IPS-15b (cell line): ENCODE results near the gene COBL.

Experiments
- H3K27me3 ChIP-seq: one replicate; pipeline ENCODE4 v1.6.1; 2013; ENCODE audit warnings: low read length; ENCODE audit not compliant: control insufficient read depth, insufficient read depth
- H3K36me3 ChIP-seq: one replicate; pipeline ENCODE4 v1.6.1; 2013; ENCODE audit warnings: low read length; ENCODE audit not compliant: control insufficient read depth, insufficient read depth
- H3K4me1 ChIP-seq: one replicate; pipeline ENCODE4 v1.6.1; 2013; ENCODE audit warnings: mild to moderate bottlenecking, low read length; ENCODE audit not compliant: control insufficient read depth, insufficient read depth
- H3K4me3 ChIP-seq: one replicate; pipeline ENCODE4 v1.5.1; 2013; ENCODE audit warnings: low read depth, low read length
- H3K9ac ChIP-seq: one replicate; pipeline ENCODE4 v1.6.1; 2013; ENCODE audit warnings: low read depth, mild to moderate bottlenecking, low read length
- H3K9me3 ChIP-seq: one replicate; pipeline ENCODE4 v1.6.1; 2013; ENCODE audit warnings: mild to moderate bottlenecking, low read length; ENCODE audit not compliant: control insufficient read depth, insufficient read depth

The COBL gene

GRCh38 chr7:51256916-51257315 is 59.7 kb downstream of the COBL start:
- peaks cover 9% of the 10 kb centered on the region for H3K4me1 ChIP-seq
- no peak overlapping the region for H3K4me3 ChIP-seq
- H3K9ac ChIP-seq, result no peak overlapping the region
- no peaks in the 10 kb centered on the region for H3K27me3 ChIP-seq
- H3K36me3 ChIP-seq, result no peaks in the 10 kb centered on the region
- no peaks in the 10 kb centered on the region for H3K9me3 ChIP-seq

GRCh38 chr7:51256209-51256781 is 60.3 kb downstream of the COBL start:
- H3K27me3 ChIP-seq, result no peaks in the 10 kb centered on the region
- no peak overlapping the region for H3K9ac ChIP-seq
- H3K36me3 ChIP-seq, result no peaks in the 10 kb centered on the region
- no peak overlapping the region for H3K4me3 ChIP-seq
- peaks cover 9% of the 10 kb centered on the region for H3K4me1 ChIP-seq
- H3K9me3 ChIP-seq, result no peaks in the 10 kb centered on the region

- Histone ChIP-seq H3K36me3 (no peaks in the 10 kb centered on the region), H3K9me3 (no peaks in the 10 kb centered on the region), H3K9ac (no peak overlapping the region), H3K4me1 (peaks cover 9% of the 10 kb centered on the region), H3K27me3 (no peaks in the 10 kb centered on the region), H3K4me3 (no peak overlapping the region)
Observed at GRCh38 chr7:51255536-51256208, 60.9 kb downstream of the COBL start.

DNA sequence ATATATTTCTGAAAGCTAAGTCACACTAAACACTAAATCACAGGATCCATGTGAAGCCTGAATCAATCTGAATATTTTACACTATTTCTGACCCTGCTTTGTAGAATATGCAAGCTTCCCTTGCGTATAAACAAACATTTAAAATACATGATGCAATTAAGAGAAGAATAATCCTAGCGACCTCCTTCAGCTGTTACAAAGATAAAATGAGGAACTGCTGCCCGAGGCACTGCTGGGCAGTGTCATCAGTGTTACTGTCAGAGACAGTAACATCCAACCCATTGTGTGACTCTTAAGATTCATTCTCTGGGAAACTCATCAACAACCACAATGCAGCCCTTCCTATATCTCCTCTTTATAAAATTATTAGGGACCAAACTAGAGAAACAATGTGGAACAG is 61.6 kb downstream of the COBL start:
- Histone ChIP-seq H3K9ac (no peak overlapping the region), H3K4me3 (no peak overlapping the region), H3K4me1 (peaks cover 9% of the 10 kb centered on the region), H3K27me3 (no peaks in the 10 kb centered on the region), H3K9me3 (no peaks in the 10 kb centered on the region), H3K36me3 (no peaks in the 10 kb centered on the region)

- Histone ChIP-seq H3K36me3 (no peaks in the 10 kb centered on the region), H3K4me3 (no peak overlapping the region), H3K9ac (no peak overlapping the region), H3K4me1 (peaks cover 9% of the 10 kb centered on the region), H3K27me3 (no peaks in the 10 kb centered on the region), H3K9me3 (no peaks in the 10 kb centered on the region)
Observed at GRCh38 chr7:51253157-51253556, 63.5 kb downstream of the COBL start.

DNA sequence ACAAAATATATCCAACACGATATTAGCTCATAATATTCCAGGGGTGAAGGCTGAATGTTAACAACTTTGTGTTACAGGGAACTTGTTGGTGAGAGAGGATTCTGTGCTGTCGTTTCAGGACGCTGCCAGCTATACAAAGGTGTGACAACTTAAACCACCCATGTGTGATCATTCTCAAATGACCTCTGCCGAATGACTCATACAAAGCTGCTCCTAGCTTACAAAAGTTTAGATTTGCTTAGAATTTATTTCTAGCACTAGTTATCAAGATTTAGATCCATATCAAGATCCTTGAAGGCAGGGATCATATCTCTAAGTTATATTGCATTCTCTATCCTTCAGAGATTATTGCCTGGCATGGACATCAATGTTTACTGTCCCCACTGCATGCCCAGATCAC is 65.3 kb downstream of the COBL start:
- no peaks in the 10 kb centered on the region for H3K27me3 ChIP-seq
- H3K4me3 ChIP-seq, result no peak overlapping the region
- H3K9me3 ChIP-seq, result no peaks in the 10 kb centered on the region
- H3K36me3 ChIP-seq, result no peaks in the 10 kb centered on the region
- no peak overlapping the region for H3K9ac ChIP-seq
- peaks cover 6% of the 10 kb centered on the region for H3K4me1 ChIP-seq

- H3K27me3 ChIP-seq, result no peaks in the 10 kb centered on the region
- no peaks in the 10 kb centered on the region for H3K9me3 ChIP-seq
- H3K36me3 ChIP-seq, result no peaks in the 10 kb centered on the region
- no peak overlapping the region for H3K4me3 ChIP-seq
- no peak overlapping the region for H3K9ac ChIP-seq
- H3K4me1 ChIP-seq, result peaks cover 4% of the 10 kb centered on the region
Observed at GRCh38 chr7:51250512-51250911, 66.1 kb downstream of the COBL start.

DNA sequence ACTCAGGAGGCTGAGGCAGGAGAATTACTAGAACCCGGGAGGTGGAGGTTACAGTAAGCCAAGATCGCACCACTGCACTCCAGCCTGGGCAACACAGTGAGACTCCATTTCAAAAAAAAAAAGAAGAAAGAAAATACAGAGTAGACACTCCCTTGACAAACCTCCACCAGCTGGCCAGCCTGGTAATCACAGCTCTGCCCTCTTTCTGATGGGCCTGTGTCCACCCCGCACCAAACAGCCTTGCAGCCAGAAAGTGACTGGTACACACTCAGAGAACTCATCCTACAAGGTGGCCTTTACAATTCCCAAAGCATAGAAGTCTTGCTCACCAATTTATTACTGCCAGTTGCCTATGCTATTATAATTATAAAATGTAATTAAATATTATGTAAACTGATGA is 66.6 kb downstream of the COBL start:
- Histone ChIP-seq H3K27me3 (no peaks in the 10 kb centered on the region), H3K9ac (no peak overlapping the region), H3K36me3 (no peaks in the 10 kb centered on the region), H3K4me3 (no peak overlapping the region), H3K4me1 (no peaks in the 10 kb centered on the region), H3K9me3 (no peaks in the 10 kb centered on the region)

DNA sequence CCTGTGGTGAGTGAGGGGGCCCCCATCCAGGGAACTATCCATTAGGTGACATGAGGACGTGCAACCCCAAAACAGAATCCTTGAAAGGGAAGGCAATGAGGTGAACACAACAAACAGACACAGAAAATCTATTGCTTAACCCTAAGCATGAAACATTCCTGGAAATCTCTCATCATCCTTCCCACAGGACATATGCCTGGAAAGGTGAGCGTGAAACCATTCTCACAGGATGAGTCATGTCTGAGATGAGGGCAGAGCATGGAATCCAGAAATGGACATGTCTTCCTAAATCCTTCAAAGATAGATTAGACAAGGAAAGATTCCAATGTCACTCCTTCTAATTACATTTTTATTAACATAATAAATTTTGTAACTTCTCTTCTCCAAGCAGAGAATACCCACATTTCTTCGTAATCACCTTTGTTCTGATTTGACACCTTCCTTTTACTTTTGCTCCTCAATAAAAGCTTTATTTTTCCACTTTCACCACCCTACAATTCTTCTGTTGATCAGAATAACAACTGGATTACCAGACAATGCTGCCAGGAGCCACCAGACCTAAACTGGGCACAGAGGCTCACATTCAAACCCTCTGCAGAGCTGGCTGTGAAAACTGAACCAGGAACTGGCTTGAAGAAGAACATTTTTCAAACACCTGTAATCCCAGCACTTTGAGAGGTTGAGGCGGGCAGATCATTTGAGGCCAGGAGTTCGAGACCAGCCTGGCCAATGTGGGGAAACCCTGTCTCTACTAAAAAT is 67.2 kb downstream of the COBL start:
- H3K36me3 ChIP-seq, result no peaks in the 10 kb centered on the region
- H3K27me3 ChIP-seq, result no peaks in the 10 kb centered on the region
- H3K4me1 ChIP-seq, result no peaks in the 10 kb centered on the region
- no peaks in the 10 kb centered on the region for H3K9me3 ChIP-seq
- H3K4me3 ChIP-seq, result no peak overlapping the region
- no peak overlapping the region for H3K9ac ChIP-seq

GRCh38 chr7:51246258-51247245 is 70.1 kb downstream of the COBL start:
- Histone ChIP-seq H3K4me3 (no peak overlapping the region), H3K9ac (no peak overlapping the region), H3K9me3 (no peaks in the 10 kb centered on the region)

DNA sequence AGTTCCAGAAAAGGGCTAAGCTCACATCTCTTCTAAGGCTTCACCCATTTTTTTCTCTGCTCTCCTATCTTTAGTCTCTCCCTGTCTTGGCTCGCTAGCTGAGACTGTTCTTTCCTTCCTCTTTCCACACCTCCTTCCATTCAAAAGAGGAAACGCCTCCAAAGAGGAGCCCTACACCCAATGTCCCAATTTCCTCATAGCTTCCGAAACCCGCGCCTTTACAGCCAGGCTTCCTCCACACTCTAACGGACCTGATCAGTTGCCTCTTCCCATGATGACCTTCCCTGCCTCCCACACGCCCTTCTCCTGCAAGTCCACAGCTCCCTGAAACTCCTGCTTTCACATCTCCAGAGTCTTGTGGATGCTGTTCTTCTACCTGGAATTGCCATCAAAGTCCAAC is 71.7 kb downstream of the COBL start:
- no peak overlapping the region for H3K4me3 ChIP-seq
- no peak overlapping the region for H3K9ac ChIP-seq
- no peaks in the 10 kb centered on the region for H3K4me1 ChIP-seq
- H3K36me3 ChIP-seq, result peaks cover 3% of the 10 kb centered on the region
- no peaks in the 10 kb centered on the region for H3K9me3 ChIP-seq
- no peaks in the 10 kb centered on the region for H3K27me3 ChIP-seq

More at GRCh38 chr7:51246258-51247245, 70.1 kb downstream of the COBL start:
- H3K36me3 ChIP-seq, result peaks cover 3% of the 10 kb centered on the region
- no peaks in the 10 kb centered on the region for H3K27me3 ChIP-seq
- H3K4me1 ChIP-seq, result no peaks in the 10 kb centered on the region
